Measurements from ENCODE around the gene AKAP6. TPM values are rescaled to one million over a fixed set of nuclear protein-coding genes. Genes with fewer than 3 reads are reported as not detected.

AKAP6 gene
- total and polyA plus RNA-seq, 10 of the 15 experiments (the other 5 are each of a cell fraction or from before 2014, with no cell fraction given) = 0.35 to 5.9 (median 2.2) TPM

GRCh38 chr14:32383364-32384009, 54.4 kb downstream of the AKAP6 start (continued):
- TF ChIP-seq, protein P1, sequence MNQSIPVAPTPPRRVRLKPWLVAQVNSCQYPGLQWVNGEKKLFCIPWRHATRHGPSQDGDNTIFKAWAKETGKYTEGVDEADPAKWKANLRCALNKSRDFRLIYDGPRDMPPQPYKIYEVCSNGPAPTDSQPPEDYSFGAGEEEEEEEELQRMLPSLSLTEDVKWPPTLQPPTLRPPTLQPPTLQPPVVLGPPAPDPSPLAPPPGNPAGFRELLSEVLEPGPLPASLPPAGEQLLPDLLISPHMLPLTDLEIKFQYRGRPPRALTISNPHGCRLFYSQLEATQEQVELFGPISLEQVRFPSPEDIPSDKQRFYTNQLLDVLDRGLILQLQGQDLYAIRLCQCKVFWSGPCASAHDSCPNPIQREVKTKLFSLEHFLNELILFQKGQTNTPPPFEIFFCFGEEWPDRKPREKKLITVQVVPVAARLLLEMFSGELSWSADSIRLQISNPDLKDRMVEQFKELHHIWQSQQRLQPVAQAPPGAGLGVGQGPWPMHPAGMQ (IDR thresholded peaks at IDR 0.05; ENCODE audit: borderline replicate concordance) = no peak
- no peak for TF ChIP-seq FOS (IDR thresholded peaks at IDR 0.05; ENCODE audit: borderline replicate concordance, extremely low read depth, insufficient read length)
- TF ChIP-seq CHD4 (IDR thresholded peaks at IDR 0.05) = no peak
- TF ChIP-seq HDAC2 (IDR thresholded peaks at IDR 0.05) = no peak
- no peak for TF ChIP-seq ZNF687 (IDR thresholded peaks at IDR 0.05)
- TF ChIP-seq IKZF1 (conservative IDR thresholded peaks at IDR 0.05) = no peak

- Histone ChIP-seq H3K27me3 (replicated peaks in 1 of 2; ENCODE audit: control insufficient read depth in 2 of 2, insufficient read depth in 2 of 2, low read length in 1 of 2) (no peaks in the 10 kb centered on the region), H3K4me1 (ENCODE audit: control insufficient read depth, insufficient read depth, low read length) (no peaks in the 10 kb centered on the region), H2AFZ (ENCODE audit: control insufficient read depth, low read depth, low read length) (no peak overlapping the region), H3K4me2 (ENCODE audit: control insufficient read depth, insufficient read depth) (no peak overlapping the region), H4K20me1 (ENCODE audit: control insufficient read depth, insufficient read depth) (no peaks in the 10 kb centered on the region), H3K9ac (ENCODE audit: control insufficient read depth, insufficient read depth, low read length) (no peak overlapping the region), H3K79me2 (ENCODE audit: control insufficient read depth, insufficient read depth, low read length) (no peaks in the 10 kb centered on the region), H3K9me3 (replicated peaks; ENCODE audit: control insufficient read depth, insufficient read depth, low read length) (no peaks in the 10 kb centered on the region), H3K27ac (ENCODE audit: control insufficient read depth, insufficient read depth) (no peak overlapping the region), H3K36me3 (ENCODE audit: control insufficient read depth in 2 of 2, insufficient read depth in 2 of 2, low read length in 1 of 2) (no peaks in the 10 kb centered on the region), H3K4me3 (no peak overlapping the region)
- intact Hi-C loops (cut with micrococcal nuclease; ENCODE audit: unreplicated experiment) = no loop called here
- DNase-seq (ENCODE audit: low read depth, low spot score) (no peak), ATAC-seq (no peak), FAIRE-seq (no peak)
- ChIA-PET CTCF (interaction anchor here (3.2 kb wide), 1 partner anchor 131 kb away, joined by 18 read pairs; no protein-coding TSS in a partner anchor), RAD21 (ENCODE audit: unreplicated experiment) (interaction anchor here (0.7 to 1.3 kb wide), 2 partner anchors 12 to 132 kb away, joined by 3 read pairs; no protein-coding TSS in a partner anchor), POLR2A (no interaction called here), SMC1A (ENCODE audit: uncharacterized antibody, unreplicated experiment) (interaction anchor here (1.0 to 1.2 kb wide), 2 partner anchors 15 to 17 kb away, joined by 3 read pairs; no protein-coding TSS in a partner anchor)
- WGBS (ENCODE audit: insufficient coverage, insufficient replicate concordance, low lambda C conversion rate, missing lambda C conversion rate) = 34% methylated on average over 2 of the region's 2 CpGs
- in situ Hi-C loops (cut with MboI) = no loop called here
- no TSS peak for BruUV-seq (replicated peaks)
- TF ChIP-seq MXI1 (IDR thresholded peaks at IDR 0.05; ENCODE audit: low read depth, low read length) (no peak), SMC3 (IDR thresholded peaks at IDR 0.05; ENCODE audit: borderline replicate concordance, low read length) (no peak), RAD21 (IDR thresholded peaks at IDR 0.05; ENCODE audit: insufficient read depth, low read depth, low read length) (no peak), CBX3 (IDR thresholded peaks at IDR 0.05; ENCODE audit: borderline replicate concordance, low read depth) (no peak), RELB (IDR thresholded peaks at IDR 0.05; ENCODE audit: low read depth) (no peak), EP300 (IDR thresholded peaks at IDR 0.05; ENCODE audit: borderline replicate concordance in 1 of 2, control insufficient read depth in 1 of 2, low read depth in 2 of 2, low read length in 2 of 2) (no peak)
These were observed 55.4 kb downstream of the AKAP6 start for GRCh38 chr14:32384464-32384863.
